IMR-90 (cell line): ENCODE results near the gene TELO2. TPM values are rescaled to one million over a fixed set of nuclear protein-coding genes. Genes with fewer than 3 reads are reported as not detected.

Experiments
- ATAC-seq: fragments of 200-7000 bp; cut with Tn5 transposase; 2 replicates; pipeline ENCODE4 v1.9.1; 2020; ENCODE audit warnings: low read depth, mild to moderate bottlenecking, moderate library complexity
- BruUV-seq: library from RNA; stranded (reverse); fragments of 400-500 nt; replicated peaks from 2 replicates; lab custom pipeline; 2021; lab: Mats Ljungman, UMichigan
- CTCF ChIA-PET: fragments of 300-600 bp; formaldehyde crosslinking; extraction: SDS; loops from one replicate; lab custom pipeline; 2021; ENCODE audit warnings: antibody characterized with exemption; lab: Yijun Ruan, JAX
- POLR2A ChIA-PET: fragments of 300-600 bp; sonication (Branson Sonifier 250); formaldehyde crosslinking; loops from one replicate; lab custom pipeline; 2022; ENCODE audit warnings: antibody characterized with exemption; ENCODE audit not compliant: unreplicated experiment; lab: Charles Lee
- DNase-seq: peaks from one replicate; pipeline ENCODE4 v3.0.0; 2013
- H2AFZ ChIP-seq: replicated peaks from 2 replicates; pipeline ENCODE3; 2013; ENCODE audit warnings: low read length, mild to moderate bottlenecking; ENCODE audit not compliant: poor library complexity
- H2AK5ac ChIP-seq: 2 replicates; pipeline ENCODE4 v1.6.1; 2013; ENCODE audit warnings: low read depth, low read length, inconsistent platforms
- H2AK9ac ChIP-seq: replicated peaks from 2 replicates; pipeline ENCODE3; 2013; ENCODE audit warnings: mild to moderate bottlenecking, low read depth, low read length, moderate library complexity; ENCODE audit not compliant: poor library complexity
- H2BK120ac ChIP-seq: 2 replicates; pipeline ENCODE4 v1.6.1; 2013; ENCODE audit warnings: low read depth, low read length, inconsistent platforms
- H2BK15ac ChIP-seq: 3 replicates; pipeline ENCODE4 v1.6.1; 2013; ENCODE audit warnings: low read depth, low read length, inconsistent platforms
- H2BK20ac ChIP-seq: 2 replicates; pipeline ENCODE4 v1.6.1; 2013; ENCODE audit warnings: low read depth, mild to moderate bottlenecking, inconsistent platforms, low read length, moderate library complexity
- H2BK5ac ChIP-seq: 2 replicates; pipeline ENCODE4 v1.6.1; 2013; ENCODE audit warnings: mild to moderate bottlenecking, low read depth, low read length, inconsistent platforms; ENCODE audit not compliant: poor library complexity, severe bottlenecking
- H3K14ac ChIP-seq: replicated peaks from 2 replicates; pipeline ENCODE4 v1.6.1; 2013; ENCODE audit warnings: low read depth, low read length, inconsistent platforms
- H3K18ac ChIP-seq: 2 replicates; pipeline ENCODE4 v1.6.1; 2013; ENCODE audit warnings: low read depth, low read length, control low read depth
- H3K23ac ChIP-seq: 2 replicates; pipeline ENCODE4 v1.6.1; 2013; ENCODE audit warnings: low read depth, low read length, inconsistent platforms
- H3K27ac ChIP-seq: 2 replicates; pipeline ENCODE4 v1.5.1; 2013; ENCODE audit warnings: mild to moderate bottlenecking, control low read depth, low read length; ENCODE audit not compliant: insufficient read depth
- H3K27me3 ChIP-seq: 2 replicates; pipeline ENCODE4 v1.6.1; 2013; ENCODE audit warnings: low read length; ENCODE audit not compliant: control insufficient read depth, insufficient read depth
- H3K36me3 ChIP-seq: 2 replicates; pipeline ENCODE4 v1.6.1; 2013; ENCODE audit warnings: low read length, mixed read lengths; ENCODE audit not compliant: control insufficient read depth, insufficient read depth
- H3K4ac ChIP-seq: 2 replicates; pipeline ENCODE4 v1.6.1; 2013; ENCODE audit warnings: low read depth, low read length, inconsistent platforms
- H3K4me1 ChIP-seq: 2 replicates; pipeline ENCODE4 v1.6.1; 2013; ENCODE audit warnings: low read length, mixed read lengths; ENCODE audit not compliant: control insufficient read depth, insufficient read depth
- H3K4me2 ChIP-seq: 2 replicates; pipeline ENCODE4 v1.6.1; 2013; ENCODE audit warnings: low read depth, mild to moderate bottlenecking, control low read depth, low read length, moderate library complexity
- H3K4me3 ChIP-seq: 2 replicates; pipeline ENCODE4 v1.5.1; 2013; ENCODE audit warnings: low read depth, mild to moderate bottlenecking, control low read depth, low read length, moderate library complexity; ENCODE audit not compliant: insufficient read depth
- H3K56ac ChIP-seq: 2 replicates; pipeline ENCODE4 v1.6.1; 2013; ENCODE audit warnings: low read length, inconsistent platforms; ENCODE audit not compliant: insufficient read depth; ENCODE audit errors: extremely low read depth
- H3K79me1 ChIP-seq, 2 experiments: 2 replicates each; pipeline ENCODE4 v1.6.1; 2013; ENCODE audit warnings: low read length in 2 of 2, inconsistent platforms in 1 of 2, low read depth in 1 of 2
- H3K9ac ChIP-seq: 2 replicates; pipeline ENCODE4 v1.6.1; 2013; ENCODE audit warnings: low read depth, low read length, control low read depth
- H3K9me1 ChIP-seq: 2 replicates; pipeline ENCODE4 v1.6.1; 2013; ENCODE audit warnings: low read length, inconsistent platforms; ENCODE audit not compliant: insufficient read depth
- H3K9me3 ChIP-seq: 2 replicates; pipeline ENCODE4 v1.6.1; 2013; ENCODE audit warnings: low read length; ENCODE audit not compliant: control insufficient read depth, insufficient read depth
- H4K20me1 ChIP-seq: 2 replicates; pipeline ENCODE4 v1.6.1; 2013; ENCODE audit warnings: low read length, inconsistent platforms; ENCODE audit not compliant: insufficient read depth
- H4K5ac ChIP-seq: 2 replicates; pipeline ENCODE4 v1.6.1; 2013; ENCODE audit warnings: mild to moderate bottlenecking, low read depth, low read length, control low read depth
- H4K8ac ChIP-seq, 2 experiments: 2 replicates each; pipeline ENCODE4 v1.6.1; 2013; ENCODE audit warnings: low read depth in 2 of 2, low read length in 2 of 2, control low read depth in 1 of 2, inconsistent platforms in 1 of 2
- H4K91ac ChIP-seq: 2 replicates; pipeline ENCODE4 v1.6.1; 2013; ENCODE audit warnings: low read depth, low read length, inconsistent platforms; ENCODE audit not compliant: insufficient read depth
- BHLHE40 ChIP-seq: fragments of 150-350 bp; IDR thresholded peaks from 2 replicates; pipeline ENCODE4 v1.6.1; 2016; ENCODE audit warnings: mild to moderate bottlenecking, low read depth, low read length
- CEBPB ChIP-seq: IDR thresholded peaks from 2 replicates; pipeline ENCODE4 v1.6.1; 2012; ENCODE audit warnings: low read depth, low read length, improper control_type of control experiment
- CHD1 ChIP-seq: IDR thresholded peaks from 2 replicates; pipeline ENCODE4 v1.6.1; 2012; ENCODE audit warnings: low read depth, low read length, improper control_type of control experiment
- CTCF ChIP-seq: conservative IDR thresholded peaks from 2 replicates; pipeline ENCODE4 v1.5.1; 2012; ENCODE audit warnings: mild to moderate bottlenecking, low read depth, low read length, improper control_type of control experiment
- ELK1 ChIP-seq: fragments of 150-350 bp; IDR thresholded peaks from 2 replicates; pipeline ENCODE4 v1.6.1; 2016; ENCODE audit warnings: low read depth, mild to moderate bottlenecking, low read length, moderate library complexity, borderline replicate concordance
- FOS ChIP-seq: fragments of 150-350 bp; IDR thresholded peaks from 2 replicates; pipeline ENCODE4 v1.6.1; 2016; ENCODE audit warnings: low read depth, low read length
- MAFK ChIP-seq: IDR thresholded peaks from 2 replicates; pipeline ENCODE4 v1.6.1; 2012; ENCODE audit warnings: low read depth, low read length, improper control_type of control experiment
- MAZ ChIP-seq: IDR thresholded peaks from 2 replicates; pipeline ENCODE4 v1.6.1; 2012; ENCODE audit warnings: low read depth, mild to moderate bottlenecking, low read length, improper control_type of control experiment, moderate library complexity, borderline replicate concordance
- MXI1 ChIP-seq: IDR thresholded peaks from 2 replicates; pipeline ENCODE4 v1.6.1; 2012; ENCODE audit warnings: low read depth, mild to moderate bottlenecking, low read length, moderate library complexity, borderline replicate concordance
- NFE2L2 ChIP-seq: fragments of 150-350 bp; IDR thresholded peaks from 2 replicates; pipeline ENCODE4 v1.6.1; 2016; ENCODE audit warnings: low read depth, mild to moderate bottlenecking, low read length
- POLR2A ChIP-seq: IDR thresholded peaks from 2 replicates; pipeline ENCODE4 v1.6.1; 2012; ENCODE audit warnings: mild to moderate bottlenecking, low read depth, low read length
- RAD21 ChIP-seq: IDR thresholded peaks from 2 replicates; pipeline ENCODE4 v1.6.1; 2012; ENCODE audit warnings: low read length, improper control_type of control experiment
- RCOR1 ChIP-seq: IDR thresholded peaks from 2 replicates; pipeline ENCODE4 v1.6.1; 2012; ENCODE audit warnings: mild to moderate bottlenecking, low read length, improper control_type of control experiment; ENCODE audit not compliant: insufficient replicate concordance
- RFX5 ChIP-seq: IDR thresholded peaks from 2 replicates; pipeline ENCODE4 v1.8.0; 2012; ENCODE audit warnings: low read depth, mild to moderate bottlenecking, low read length, moderate library complexity
- SMC3 ChIP-seq: fragments of 150-350 bp; IDR thresholded peaks from 2 replicates; pipeline ENCODE4 v1.6.1; 2016; ENCODE audit warnings: low read depth, mild to moderate bottlenecking, antibody characterized with exemption, low read length, moderate library complexity
- WGBS, 2 experiments: methylation state at CpG; one replicate each; pipeline versions ENCODE4 v1.1.5 to v1.1.7; 2013; ENCODE audit warnings: missing lambda C conversion rate in 2 of 2; ENCODE audit not compliant: insufficient read length in 1 of 2; ENCODE audit errors: extremely low coverage in 2 of 2; 5-methylcytosine and 5-hydroxymethylcytosine counted together
- dilution Hi-C: fragments of 300-500 bp; cut with HindIII; formaldehyde crosslinking; loops from one replicate; pipeline ENCODE4 v1.14.3; 2018; ENCODE audit warnings: low sequenced_read_pairs; ENCODE audit not compliant: unreplicated experiment
- in situ Hi-C: fragments of 300-500 bp; cut with MboI; formaldehyde crosslinking; loops from 3 replicates; pipeline ENCODE4 v1.14.3; 2019; ENCODE audit warnings: low sequenced_read_pairs, inconsistent platforms, mixed read lengths
- intact Hi-C: fragments of 100-400 bp; cut with micrococcal nuclease; formaldehyde crosslinking; loops from 2 replicates; pipeline ENCODE4 v1.10.0; 2022
- polyA plus RNA-seq, 3 experiments: library from polyadenylated mRNA; depleted of rRNA; stranded (reverse); fragments of >200 nt; gene quantifications; 2 replicates each; pipeline ENCODE4 v1.2.3, GENCODE V29; 2012; ENCODE audit warnings: low replicate concordance in 1 of 3
- total RNA-seq: library from RNA; depleted of rRNA; stranded (reverse); fragments of >200 nt; gene quantifications from 2 replicates; pipeline ENCODE4 v1.2.3, GENCODE V29; 2012
- TF ChIP-seq, protein P1 (sequence below): fragments of 150-350 bp; IDR thresholded peaks from 2 replicates; pipeline ENCODE4 v1.6.1; 2017; ENCODE audit warnings: mild to moderate bottlenecking, antibody characterized with exemption, low read length, low read depth

Gene TELO2
- total and polyA plus RNA-seq, 2 of the 4 experiments (the other 2 are of a cell fraction) = 6.6 to 26.6 TPM

DNA sequence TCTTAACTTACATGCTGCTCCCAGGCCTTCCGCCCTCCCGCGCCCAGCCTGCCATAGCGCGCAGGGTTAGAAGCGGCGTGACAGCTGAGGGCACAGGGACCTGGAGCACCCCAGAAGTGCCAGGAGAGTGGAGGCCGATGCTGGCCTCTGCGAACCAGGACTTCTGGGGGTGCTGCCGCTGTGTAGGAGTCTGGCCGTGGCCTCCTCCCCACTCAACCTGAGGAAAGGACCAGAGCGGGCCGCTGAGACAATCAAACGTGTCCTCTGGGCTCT, 38.4 kb downstream of the TELO2 start:
- no peak overlapping the region for H3K14ac ChIP-seq
- H2AK9ac ChIP-seq = peak overlapping the region; percentile 55
- H3K23ac ChIP-seq = no peak overlapping the region
- ATAC-seq (no peak), DNase-seq (no peak)
- no peak overlapping the region for H4K5ac ChIP-seq
- H2BK20ac ChIP-seq = no peak overlapping the region
- H3K4me1 ChIP-seq = peaks cover 17% of the 10 kb centered on the region
- dilution Hi-C loops = no loop called here
- H3K18ac ChIP-seq = no peak overlapping the region
- no peak overlapping the region for H4K91ac ChIP-seq
- no peak overlapping the region for H3K4me3 ChIP-seq
- H3K36me3 ChIP-seq = peaks cover 5% of the 10 kb centered on the region; the same call in 1 of the 2 replicates
- peaks cover 4% of the 10 kb centered on the region for H3K9me1 ChIP-seq
- ChIA-PET CTCF (interaction anchor here (0.7 kb wide), 1 partner anchor 43 kb away, joined by 3 read pairs; no protein-coding TSS in a partner anchor), POLR2A (no interaction called here)
- peaks cover 5 to 27% of the 10 kb centered on the region in 2 experiments; a peak in 3 of 4 replicates for H3K79me1 ChIP-seq
- BruUV-seq = no TSS peak
- H3K27me3 ChIP-seq = no peaks in the 10 kb centered on the region
- H3K9ac ChIP-seq = no peak overlapping the region
- no peaks in the 10 kb centered on the region for H3K9me3 ChIP-seq
- no peak overlapping the region for H4K8ac ChIP-seq
- H2BK5ac ChIP-seq = no peak overlapping the region
- H3K4me2 ChIP-seq = no peak overlapping the region
- 100% methylated on average over 1 of the region's 14 CpGs; no CpG with 5 or more reads in 1 of the 2 experiments for WGBS, 2 experiments
- no peak overlapping the region for H3K56ac ChIP-seq
- H2AFZ ChIP-seq = no peak overlapping the region
- H3K27ac ChIP-seq = no peak overlapping the region
- intact Hi-C loops = no loop called here
- no peaks in the 10 kb centered on the region for H4K20me1 ChIP-seq
- no peak overlapping the region for H3K4ac ChIP-seq
- H2BK15ac ChIP-seq = no peak overlapping the region
- in situ Hi-C loops = no loop called here
- H2AK5ac ChIP-seq = no peak overlapping the region
- TF ChIP-seq RAD21 (no peak), MAFK (no peak), NFE2L2 (no peak), MXI1 (no peak), ELK1 (no peak), CHD1 (no peak), BHLHE40 (no peak), RFX5 (no peak), POLR2A (no peak), CTCF (no peak), FOS (no peak), RCOR1 (no peak), CEBPB (no peak), MAZ (no peak), SMC3 (no peak)
- TF ChIP-seq, protein P1, sequence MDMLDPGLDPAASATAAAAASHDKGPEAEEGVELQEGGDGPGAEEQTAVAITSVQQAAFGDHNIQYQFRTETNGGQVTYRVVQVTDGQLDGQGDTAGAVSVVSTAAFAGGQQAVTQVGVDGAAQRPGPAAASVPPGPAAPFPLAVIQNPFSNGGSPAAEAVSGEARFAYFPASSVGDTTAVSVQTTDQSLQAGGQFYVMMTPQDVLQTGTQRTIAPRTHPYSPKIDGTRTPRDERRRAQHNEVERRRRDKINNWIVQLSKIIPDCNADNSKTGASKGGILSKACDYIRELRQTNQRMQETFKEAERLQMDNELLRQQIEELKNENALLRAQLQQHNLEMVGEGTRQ = no peak
- H2BK120ac ChIP-seq = no peak overlapping the region
